ENCODE data around the gene LRRC8A. TPM values are rescaled to one million over a fixed set of nuclear protein-coding genes. Genes with fewer than 3 reads are reported as not detected.

Gene LRRC8A
- total and polyA plus RNA-seq, 2 of the 13 experiments (the other 11 are each of a cell fraction or from before 2014, with no cell fraction given), result 16.1 to 40.6 TPM

GRCh38 chr9:128863647-128864046 lies 18.3 kb upstream of the LRRC8A start (continued):
- TF ChIP-seq IRF9 (CRISPR knock-in tag; IDR thresholded peaks at IDR 0.05; ENCODE audit: borderline replicate concordance), result no peak; the same call in 1 of the 2 replicates
- TF ChIP-seq BORCS8-MEF2B (CRISPR knock-in tag; IDR thresholded peaks at IDR 0.05), result peak; percentile 52; the same call in 1 of the 2 replicates
- no peak for TF ChIP-seq ZNF766 (CRISPR knock-in tag; IDR thresholded peaks at IDR 0.05; ENCODE audit: borderline replicate concordance)
- peak; percentile 63; the same call in 1 of the 2 replicates for TF ChIP-seq ZNF788 (CRISPR knock-in tag; IDR thresholded peaks at IDR 0.05; ENCODE audit: borderline replicate concordance)
- TF ChIP-seq ZNF598 (CRISPR knock-in tag; IDR thresholded peaks at IDR 0.05; ENCODE audit: borderline replicate concordance), result 0 out of 2 replicates have a peak, but pooled peaks have one; percentile 61
- peak; percentile 50; the same call in 1 of the 2 replicates for TF ChIP-seq ZNF768 (CRISPR knock-in tag; IDR thresholded peaks at IDR 0.05)
- no peak for TF ChIP-seq MTERF4 (CRISPR knock-in tag; IDR thresholded peaks at IDR 0.05)
- TF ChIP-seq GABPB1 (CRISPR knock-in tag; IDR thresholded peaks at IDR 0.05), result peak; percentile 46
- TF ChIP-seq ZNF230 (CRISPR knock-in tag; IDR thresholded peaks at IDR 0.05), result no peak
- TF ChIP-seq ZNF547 (CRISPR knock-in tag; IDR thresholded peaks at IDR 0.05), result 0 out of 2 replicates have a peak, but pooled peaks have one; percentile 28
- no peak for TF ChIP-seq AFF4 (CRISPR knock-in tag; IDR thresholded peaks at IDR 0.05)
- peak; percentile 66; the same call in 1 of the 2 replicates for TF ChIP-seq TARDBP (CRISPR knock-in tag; IDR thresholded peaks at IDR 0.05)
- peak; percentile 50; the same call in 1 of the 2 replicates for TF ChIP-seq TGIF2 (CRISPR knock-in tag; IDR thresholded peaks at IDR 0.05)
- TF ChIP-seq MTF2 (CRISPR knock-in tag; IDR thresholded peaks at IDR 0.05; ENCODE audit: borderline replicate concordance), result no peak
- 0 out of 2 replicates have a peak, but pooled peaks have one; percentile 25 for TF ChIP-seq ZSCAN25 (CRISPR knock-in tag; IDR thresholded peaks at IDR 0.05)
- 0 out of 2 replicates have a peak, but pooled peaks have one; percentile 52 for TF ChIP-seq ZNF567 (CRISPR knock-in tag; IDR thresholded peaks at IDR 0.05; ENCODE audit: borderline replicate concordance)
- no peak for TF ChIP-seq U2AF2 (IDR thresholded peaks at IDR 0.05; ENCODE audit: low read depth, low read length)
- no peak for TF ChIP-seq PPARG (CRISPR knock-in tag; conservative IDR thresholded peaks at IDR 0.05)
- no peak for TF ChIP-seq ZNF577 (CRISPR knock-in tag; IDR thresholded peaks at IDR 0.05; ENCODE audit: borderline replicate concordance, low read depth)
- 0 out of 2 replicates have a peak, but pooled peaks have one; percentile 25 for TF ChIP-seq ZNF329 (CRISPR knock-in tag; IDR thresholded peaks at IDR 0.05; ENCODE audit: low read depth)
- TF ChIP-seq IKZF5 (CRISPR knock-in tag; IDR thresholded peaks at IDR 0.05), result no peak
- peak; percentile 41; the same call in 1 of the 2 replicates for TF ChIP-seq SALL2 (CRISPR knock-in tag; IDR thresholded peaks at IDR 0.05)
- TF ChIP-seq DRAP1 (CRISPR knock-in tag; IDR thresholded peaks at IDR 0.05), result peak; percentile 28; the same call in 1 of the 2 replicates
- TF ChIP-seq ZNF143 (CRISPR knock-in tag; IDR thresholded peaks at IDR 0.05), result peak; percentile 36; the same call in 1 of the 2 replicates
